Measurements from ENCODE around the gene TXLNG. TPM values are rescaled to one million over a fixed set of nuclear protein-coding genes. Genes with fewer than 3 reads are reported as not detected.

Gene TXLNG
- total RNA-seq, 6 donors from 2014 or later: 8.1 to 23.5 (median 12.6) TPM

DNA sequence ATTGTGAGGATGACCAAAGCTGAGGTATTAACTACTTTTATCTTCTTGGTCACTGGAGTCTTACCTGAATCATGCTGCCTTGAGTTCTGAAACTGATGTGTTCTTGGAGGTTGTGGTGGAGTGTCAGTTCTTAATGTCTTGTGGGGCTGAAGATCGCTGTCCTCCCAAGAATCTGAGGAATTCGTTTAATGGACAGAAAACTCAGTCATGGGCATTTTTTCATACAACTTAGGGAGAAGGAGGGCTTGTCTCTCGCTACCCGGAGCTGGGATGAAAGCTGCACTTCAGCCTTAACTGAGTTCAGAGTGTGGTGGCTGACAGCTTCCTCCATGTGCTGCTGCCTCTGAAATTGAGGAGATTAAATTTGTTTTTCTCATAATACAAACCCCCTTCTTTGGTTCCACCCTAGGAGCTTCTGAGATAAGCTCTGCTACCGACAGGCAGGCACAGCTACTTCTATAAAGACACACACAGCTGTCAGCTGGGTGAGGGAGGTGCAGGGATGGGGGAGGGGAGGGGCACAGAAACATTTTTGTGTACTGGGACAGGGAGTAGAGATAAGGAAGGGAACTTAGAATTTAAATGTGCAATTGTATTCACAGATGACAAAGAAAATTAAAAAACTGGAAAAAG, 53.1 kb downstream of the TXLNG start:
- ATAC-seq (ENCODE audit: low FRiP score in 2 of 2) (no peak), DNase-seq (no peak)
- H3K27ac ChIP-seq: no peak overlapping the region
- TF ChIP-seq, protein P1, sequence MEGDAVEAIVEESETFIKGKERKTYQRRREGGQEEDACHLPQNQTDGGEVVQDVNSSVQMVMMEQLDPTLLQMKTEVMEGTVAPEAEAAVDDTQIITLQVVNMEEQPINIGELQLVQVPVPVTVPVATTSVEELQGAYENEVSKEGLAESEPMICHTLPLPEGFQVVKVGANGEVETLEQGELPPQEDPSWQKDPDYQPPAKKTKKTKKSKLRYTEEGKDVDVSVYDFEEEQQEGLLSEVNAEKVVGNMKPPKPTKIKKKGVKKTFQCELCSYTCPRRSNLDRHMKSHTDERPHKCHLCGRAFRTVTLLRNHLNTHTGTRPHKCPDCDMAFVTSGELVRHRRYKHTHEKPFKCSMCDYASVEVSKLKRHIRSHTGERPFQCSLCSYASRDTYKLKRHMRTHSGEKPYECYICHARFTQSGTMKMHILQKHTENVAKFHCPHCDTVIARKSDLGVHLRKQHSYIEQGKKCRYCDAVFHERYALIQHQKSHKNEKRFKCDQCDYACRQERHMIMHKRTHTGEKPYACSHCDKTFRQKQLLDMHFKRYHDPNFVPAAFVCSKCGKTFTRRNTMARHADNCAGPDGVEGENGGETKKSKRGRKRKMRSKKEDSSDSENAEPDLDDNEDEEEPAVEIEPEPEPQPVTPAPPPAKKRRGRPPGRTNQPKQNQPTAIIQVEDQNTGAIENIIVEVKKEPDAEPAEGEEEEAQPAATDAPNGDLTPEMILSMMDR (IDR thresholded peaks at IDR 0.05): no peak
- no peak for TF ChIP-seq POLR2A (IDR thresholded peaks at IDR 0.05)
- TF ChIP-seq EP300 (IDR thresholded peaks at IDR 0.05): no peak
- TF ChIP-seq POLR2AphosphoS5 (IDR thresholded peaks at IDR 0.05): no peak
- H3K27me3 ChIP-seq: no peaks in the 10 kb centered on the region
- H3K36me3 ChIP-seq: peaks cover 0 to 84% (median 21%) of the 10 kb centered on the region in 4 donors
- no peak overlapping the region for H3K4me3 ChIP-seq
- 68 to 86% methylated on average over 2 to 5 of the region's 5 CpGs for WGBS, 2 donors
- H3K9me3 ChIP-seq: no peaks in the 10 kb centered on the region
- no peaks in the 10 kb centered on the region for H3K4me1 ChIP-seq

DNA sequence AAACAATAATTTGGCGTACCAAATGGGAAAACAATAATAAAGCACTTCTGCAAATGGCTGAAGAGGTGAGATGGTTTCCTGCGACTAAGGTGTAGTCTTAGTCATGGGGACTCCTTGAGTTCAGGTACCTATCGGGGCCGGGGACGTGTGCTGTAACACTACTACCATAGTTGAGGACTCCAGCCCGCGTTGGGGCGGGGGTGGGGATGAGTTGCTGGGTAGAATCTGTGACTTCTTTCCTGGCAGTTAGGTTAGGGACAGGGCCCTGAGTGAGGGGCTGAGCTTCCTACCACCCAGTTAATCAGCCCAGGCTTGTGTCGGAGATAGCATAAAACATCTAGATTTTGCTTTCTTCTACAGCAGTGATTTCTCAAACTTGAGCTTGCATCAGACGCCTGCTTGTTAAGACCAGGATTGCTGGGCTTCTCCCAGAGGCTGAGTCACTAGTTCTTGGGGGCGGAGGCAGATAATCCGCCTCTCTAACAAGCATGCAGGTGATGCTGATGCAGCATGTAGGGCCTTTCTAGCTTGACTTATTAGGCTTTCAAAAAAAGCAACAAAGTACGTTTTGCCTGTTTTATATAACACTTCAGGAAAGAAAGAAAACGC, 53.7 kb downstream of the TXLNG start:
- Histone ChIP-seq H3K27ac (no peak overlapping the region), H3K4me1 (no peaks in the 10 kb centered on the region), H3K36me3 (peaks cover 0 to 84% (median 20%) of the 10 kb centered on the region in 4 donors), H3K27me3 (no peaks in the 10 kb centered on the region), H3K4me3 (no peak overlapping the region), H3K9me3 (no peaks in the 10 kb centered on the region)
- TF ChIP-seq EP300 (IDR thresholded peaks at IDR 0.05) (no peak), POLR2AphosphoS5 (IDR thresholded peaks at IDR 0.05) (no peak), POLR2A (IDR thresholded peaks at IDR 0.05) (no peak)
- TF ChIP-seq, protein P1 (IDR thresholded peaks at IDR 0.05): no peak
- 90 to 95% methylated on average over 9 to 14 of the region's 14 CpGs for WGBS, 2 donors
- DNase-seq (no peak), ATAC-seq (ENCODE audit: low FRiP score in 2 of 2) (no peak)

DNA sequence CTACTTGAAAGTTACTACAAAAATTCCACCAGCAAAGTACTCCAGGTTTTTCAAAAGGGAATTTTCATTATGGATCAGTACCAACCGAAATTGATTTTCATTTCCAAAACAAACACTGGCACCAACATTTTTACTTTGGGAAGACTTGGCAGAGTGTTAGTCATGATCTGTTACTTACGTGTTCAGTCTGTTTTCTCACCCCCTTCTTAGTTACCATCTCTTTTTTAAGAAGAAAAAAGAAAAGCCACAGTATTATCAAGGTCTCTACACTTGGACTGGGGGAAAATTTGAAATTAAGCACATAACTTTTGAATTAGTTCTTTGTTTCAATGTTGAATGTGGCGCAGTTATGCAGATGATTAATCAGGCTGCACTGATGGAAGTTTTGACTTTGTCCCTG, 56.4 kb downstream of the TXLNG start:
- DNase-seq (no peak), ATAC-seq (ENCODE audit: low FRiP score in 2 of 2) (no peak)
- H3K4me1 ChIP-seq: no peaks in the 10 kb centered on the region
- no peaks in the 10 kb centered on the region for H3K27me3 ChIP-seq
- no peak overlapping the region for H3K27ac ChIP-seq
- H3K9me3 ChIP-seq: no peaks in the 10 kb centered on the region
- peaks cover 0 to 95% (median 16%) of the 10 kb centered on the region in 4 donors for H3K36me3 ChIP-seq
- no peak for TF ChIP-seq EP300 (IDR thresholded peaks at IDR 0.05)
- TF ChIP-seq, protein P1 (IDR thresholded peaks at IDR 0.05): no peak
- no peak for TF ChIP-seq POLR2A (IDR thresholded peaks at IDR 0.05)
- TF ChIP-seq POLR2AphosphoS5 (IDR thresholded peaks at IDR 0.05): no peak
- no peak overlapping the region for H3K4me3 ChIP-seq
- 84 to 87% methylated on average over 3 of the region's 3 CpGs for WGBS, 2 donors

DNA sequence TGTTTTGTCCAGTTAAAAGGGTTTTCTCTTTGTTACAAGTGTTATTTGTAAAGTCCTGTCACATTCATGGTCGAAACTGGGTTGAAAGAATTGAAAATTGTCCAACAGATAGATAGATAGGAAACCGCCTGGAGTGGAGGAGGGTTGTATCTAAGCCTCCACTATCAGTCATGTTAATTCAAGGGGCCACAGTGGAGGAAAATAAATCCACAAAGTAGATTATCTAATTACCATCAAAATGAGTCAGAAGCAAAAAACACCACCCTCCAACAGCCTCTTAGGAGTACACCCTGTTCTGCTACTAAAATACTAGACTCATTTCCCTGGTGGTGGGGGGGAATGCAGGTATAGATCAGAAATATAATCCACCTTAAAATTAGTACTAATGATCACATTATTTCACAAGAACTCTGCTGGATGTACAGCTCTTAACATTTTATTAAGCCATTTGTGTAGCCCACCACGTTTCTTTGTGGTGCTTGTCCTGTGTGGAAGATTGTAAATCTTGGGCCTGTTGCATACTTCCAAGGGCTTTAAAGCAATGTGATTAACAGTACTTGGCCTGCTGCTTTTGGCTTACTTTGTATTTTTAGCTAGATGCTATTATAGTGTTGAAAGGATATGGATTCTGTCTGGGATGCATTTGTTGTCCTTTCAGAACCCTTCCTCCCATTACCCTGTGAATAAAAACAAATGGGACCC, 57.1 kb downstream of the TXLNG start:
- TF ChIP-seq, protein P1 (IDR thresholded peaks at IDR 0.05): no peak
- TF ChIP-seq POLR2A (IDR thresholded peaks at IDR 0.05): no peak
- no peak for TF ChIP-seq POLR2AphosphoS5 (IDR thresholded peaks at IDR 0.05)
- TF ChIP-seq EP300 (IDR thresholded peaks at IDR 0.05): no peak
- no peak overlapping the region for H3K4me3 ChIP-seq
- WGBS, 2 donors: 62 to 84% methylated on average over 3 of the region's 3 CpGs
- no peaks in the 10 kb centered on the region for H3K27me3 ChIP-seq
- ATAC-seq (ENCODE audit: low FRiP score in 2 of 2) (no peak), DNase-seq (no peak)
- no peaks in the 10 kb centered on the region for H3K9me3 ChIP-seq
- no peaks in the 10 kb centered on the region for H3K4me1 ChIP-seq
- H3K36me3 ChIP-seq: peaks cover 0 to 95% (median 13%) of the 10 kb centered on the region in 4 donors
- no peak overlapping the region for H3K27ac ChIP-seq

Data from upper lobe of left lung (tissue), 6 donors.